CD4-positive, alpha-beta T cell treated with Interleukin-10 for 1 hour (primary cell): ENCODE data around the gene EHBP1L1.
A peak's percentile ranks its signal among the peaks of the same experiment; 100 is the strongest.

ENCODE experiments used
- DNase-seq: peaks from one replicate; pipeline ENCODE4 v3.0.0-alpha.2; 2020

Gene EHBP1L1

GRCh38 chr11:65617136-65617850, 41.4 kb downstream of the EHBP1L1 start:
- DNase-seq, result no peak

GRCh38 chr11:65617990-65618751, 42.3 kb downstream of the EHBP1L1 start:
- no peak for DNase-seq

DNA sequence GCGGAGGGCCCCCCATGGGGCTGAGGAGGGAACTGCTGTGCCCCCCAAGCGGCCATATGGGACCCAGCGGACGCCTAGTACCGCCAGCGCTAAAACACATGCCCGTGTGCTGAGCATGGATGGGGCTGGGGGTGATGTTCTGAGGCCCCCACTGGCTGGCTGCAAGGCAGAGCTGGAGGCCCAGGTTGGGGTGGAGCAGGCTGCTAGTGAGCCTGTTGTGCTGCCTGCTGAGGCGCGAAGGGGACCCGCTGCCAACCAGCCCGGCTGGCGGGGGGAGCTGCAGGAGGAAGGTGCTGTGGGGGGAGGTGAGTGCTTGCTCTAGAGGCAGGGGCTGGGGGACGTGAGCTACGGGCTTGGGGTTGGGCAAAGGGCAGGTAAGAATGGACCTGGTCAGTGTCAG, 42.9 kb downstream of the EHBP1L1 start:
- no peak for DNase-seq

DNA sequence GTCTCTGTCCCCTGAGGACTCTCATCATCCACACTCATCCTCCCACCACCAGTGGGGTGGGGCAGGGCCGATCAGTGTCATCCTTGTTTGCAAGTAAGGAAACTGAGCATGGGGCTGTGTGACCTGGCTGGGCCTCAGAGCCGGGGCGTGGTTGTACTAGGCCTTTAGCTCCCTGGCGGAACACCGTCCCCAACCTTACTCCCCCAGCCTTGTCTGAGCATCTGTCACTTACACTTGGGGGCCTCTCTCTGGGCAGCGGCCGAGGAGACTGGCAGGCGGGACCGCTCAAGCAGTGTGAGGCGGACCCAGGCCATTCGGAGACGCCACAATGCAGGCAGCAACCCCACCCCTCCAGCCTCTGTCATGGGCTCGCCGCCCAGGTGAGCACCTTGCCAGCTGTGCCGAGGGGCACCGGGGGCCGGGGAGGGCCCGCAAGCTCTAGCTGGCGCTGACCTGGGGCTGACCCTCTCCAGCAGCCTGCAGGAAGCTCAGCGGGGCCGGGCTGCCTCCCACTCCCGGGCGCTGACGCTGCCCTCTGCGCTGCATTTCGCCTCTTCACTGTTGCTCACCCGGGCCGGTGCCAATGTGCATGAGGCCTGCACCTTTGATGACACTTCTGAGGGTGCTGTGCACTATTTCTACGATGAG, 43.6 kb downstream of the EHBP1L1 start:
- no peak for DNase-seq

- DNase-seq, result no peak
Observed at GRCh38 chr11:65620666-65621065, 44.8 kb downstream of the EHBP1L1 start.

GRCh38 chr11:65621460-65621859, 45.6 kb downstream of the EHBP1L1 start:
- no peak for DNase-seq

GRCh38 chr11:65622011-65622410, 46.2 kb downstream of the EHBP1L1 start:
- no peak for DNase-seq

- no peak for DNase-seq
Observed at GRCh38 chr11:65623177-65623576, 47.3 kb downstream of the EHBP1L1 start.

- no peak for DNase-seq
Observed at GRCh38 chr11:65623852-65624616, 48.2 kb downstream of the EHBP1L1 start.

DNA sequence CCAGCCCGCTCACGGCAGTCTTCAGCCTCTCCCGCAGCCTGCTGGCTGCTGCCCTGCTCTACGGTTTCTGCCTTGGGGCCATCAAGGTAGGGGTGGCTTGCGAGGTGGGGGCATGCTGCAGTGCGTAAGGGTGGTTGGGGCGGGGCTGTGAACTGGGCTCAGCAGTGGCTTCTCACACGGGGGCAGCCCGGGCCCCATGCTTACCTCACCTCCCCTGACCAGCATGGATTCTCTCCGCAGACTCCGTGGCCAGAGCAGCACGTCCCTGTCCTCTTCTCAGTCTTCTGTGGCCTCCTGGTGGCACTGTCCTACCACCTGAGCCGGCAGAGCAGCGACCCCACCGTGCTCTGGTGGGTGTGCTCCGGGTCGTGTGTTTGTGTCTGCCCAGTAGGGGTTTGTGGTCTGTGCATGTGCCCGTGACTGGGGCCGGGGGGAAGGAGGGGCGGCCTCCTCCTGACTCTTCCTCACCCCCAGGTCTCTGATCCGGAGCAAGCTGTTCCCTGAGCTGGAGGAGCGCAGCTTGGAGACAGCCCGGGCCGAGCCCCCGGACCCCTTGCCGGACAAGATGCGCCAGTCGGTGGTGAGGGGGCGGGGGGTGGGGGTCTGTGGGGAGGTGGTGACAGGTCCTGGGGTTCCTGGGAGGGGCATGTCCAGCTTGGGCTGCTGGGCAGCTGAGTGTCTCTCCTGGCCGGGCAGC, 49.2 kb downstream of the EHBP1L1 start:
- no peak for DNase-seq

DNA sequence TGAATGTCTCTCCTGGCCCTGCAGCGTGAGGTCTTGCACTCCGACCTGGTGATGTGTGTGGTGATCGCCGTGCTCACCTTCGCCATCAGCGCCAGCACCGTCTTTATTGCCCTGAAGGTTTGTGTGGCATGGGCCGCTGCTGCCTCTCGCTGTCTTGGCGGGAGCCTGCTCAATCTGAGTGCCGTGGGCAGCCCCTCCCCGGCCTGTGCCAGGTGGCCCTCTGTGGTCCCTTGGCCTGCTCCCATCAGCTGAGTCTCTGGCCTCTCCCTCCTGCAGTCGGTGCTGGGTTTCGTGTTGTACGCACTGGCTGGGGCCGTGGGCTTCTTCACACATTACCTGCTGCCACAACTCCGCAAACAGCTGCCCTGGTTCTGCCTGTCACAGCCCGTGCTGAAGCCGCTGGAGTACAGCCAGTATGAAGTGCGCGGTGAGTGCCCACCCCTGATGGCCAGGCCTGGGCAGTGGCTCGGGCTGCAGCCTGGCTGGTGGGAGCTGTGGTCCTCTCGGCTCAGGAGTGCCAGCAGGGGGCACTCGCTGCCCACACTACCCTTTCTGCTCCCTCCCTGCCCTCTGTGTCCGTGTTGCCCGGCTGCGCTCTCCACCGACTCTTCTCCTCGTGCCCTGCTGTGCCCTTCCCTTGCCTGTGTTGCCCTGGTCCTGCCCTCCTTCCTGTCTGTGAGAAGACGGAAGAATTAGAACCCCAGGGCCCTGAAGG, 49.9 kb downstream of the EHBP1L1 start:
- DNase-seq, result peak; percentile 69

- no peak for DNase-seq
Observed at GRCh38 chr11:65627202-65627601, 51.3 kb downstream of the EHBP1L1 start.

- no peak for DNase-seq
Observed at GRCh38 chr11:65629579-65629978, 53.7 kb downstream of the EHBP1L1 start.

- DNase-seq, result no peak
Observed at GRCh38 chr11:65630215-65630614, 54.4 kb downstream of the EHBP1L1 start.

DNA sequence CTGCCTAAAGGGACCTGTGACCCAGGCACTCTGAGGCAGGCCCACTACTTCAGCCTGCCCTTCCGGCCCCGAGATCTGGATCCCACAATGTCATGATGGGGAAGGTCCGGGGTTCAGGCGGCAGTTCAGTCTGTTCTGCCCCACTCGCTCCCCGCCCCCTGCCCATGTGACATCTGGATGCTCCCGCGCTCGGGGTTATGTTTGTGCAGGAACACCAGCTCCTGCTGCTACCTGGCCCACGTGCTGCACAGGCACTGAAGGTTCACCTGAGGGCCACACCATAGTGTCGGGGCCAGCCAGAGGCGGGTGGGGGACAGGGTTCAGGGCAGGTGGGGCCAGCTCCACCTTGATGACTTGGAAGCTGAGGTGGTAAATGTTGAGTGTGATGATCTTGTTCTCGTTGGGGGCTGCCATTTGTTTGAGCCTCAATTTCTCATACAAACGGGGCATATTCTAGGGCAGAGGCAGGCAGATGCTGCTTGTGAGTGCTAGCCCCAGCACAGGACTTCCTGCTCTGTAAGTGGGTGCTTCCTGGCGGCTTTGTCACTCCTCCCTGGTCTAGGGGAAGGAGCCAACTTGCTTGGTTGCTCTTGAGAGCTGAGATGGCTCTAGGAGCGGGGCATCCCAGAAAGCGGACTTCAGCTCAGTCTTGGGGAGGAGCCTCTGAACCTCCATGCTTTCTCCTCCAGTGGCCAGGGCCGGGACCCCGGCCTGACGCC, 57.7 kb downstream of the EHBP1L1 start:
- no peak for DNase-seq

DNA sequence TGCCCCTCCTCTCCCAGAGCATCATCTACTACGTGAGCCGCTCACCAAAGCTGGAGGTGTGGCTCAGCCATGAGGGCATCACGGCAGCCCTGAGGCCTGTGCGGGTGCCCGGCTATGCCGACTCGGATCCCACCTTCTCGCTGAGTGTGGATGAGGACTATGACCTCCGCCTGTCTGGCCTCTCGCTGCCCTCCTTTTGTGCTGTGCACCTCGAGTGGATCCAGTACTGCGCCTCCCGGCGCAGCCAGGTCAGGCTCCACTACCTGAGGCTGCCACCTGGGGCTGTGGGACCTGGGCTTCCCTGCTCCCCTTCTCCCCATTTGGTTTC, 58.2 kb downstream of the EHBP1L1 start:
- no peak for DNase-seq

DNA sequence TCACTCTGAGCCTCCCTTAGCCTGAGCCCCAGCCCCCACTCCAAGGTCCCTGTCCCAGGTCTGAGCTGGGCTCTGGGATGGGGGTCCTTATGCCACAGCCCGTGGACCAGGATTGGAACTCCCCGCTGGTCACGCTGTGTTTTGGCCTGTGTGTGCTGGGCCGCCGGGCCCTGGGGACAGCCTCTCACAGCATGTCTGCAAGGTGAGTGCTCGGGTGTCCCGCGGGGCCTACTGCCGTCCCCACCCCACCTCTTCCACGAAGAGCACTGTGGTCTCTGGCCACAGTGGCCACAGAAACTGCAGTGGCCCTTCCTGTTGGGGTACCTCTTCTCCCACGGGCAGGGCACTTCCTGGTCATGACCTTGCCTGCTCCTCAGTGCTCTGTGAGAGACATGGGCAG, 58.6 kb downstream of the EHBP1L1 start:
- DNase-seq, result no peak

DNA sequence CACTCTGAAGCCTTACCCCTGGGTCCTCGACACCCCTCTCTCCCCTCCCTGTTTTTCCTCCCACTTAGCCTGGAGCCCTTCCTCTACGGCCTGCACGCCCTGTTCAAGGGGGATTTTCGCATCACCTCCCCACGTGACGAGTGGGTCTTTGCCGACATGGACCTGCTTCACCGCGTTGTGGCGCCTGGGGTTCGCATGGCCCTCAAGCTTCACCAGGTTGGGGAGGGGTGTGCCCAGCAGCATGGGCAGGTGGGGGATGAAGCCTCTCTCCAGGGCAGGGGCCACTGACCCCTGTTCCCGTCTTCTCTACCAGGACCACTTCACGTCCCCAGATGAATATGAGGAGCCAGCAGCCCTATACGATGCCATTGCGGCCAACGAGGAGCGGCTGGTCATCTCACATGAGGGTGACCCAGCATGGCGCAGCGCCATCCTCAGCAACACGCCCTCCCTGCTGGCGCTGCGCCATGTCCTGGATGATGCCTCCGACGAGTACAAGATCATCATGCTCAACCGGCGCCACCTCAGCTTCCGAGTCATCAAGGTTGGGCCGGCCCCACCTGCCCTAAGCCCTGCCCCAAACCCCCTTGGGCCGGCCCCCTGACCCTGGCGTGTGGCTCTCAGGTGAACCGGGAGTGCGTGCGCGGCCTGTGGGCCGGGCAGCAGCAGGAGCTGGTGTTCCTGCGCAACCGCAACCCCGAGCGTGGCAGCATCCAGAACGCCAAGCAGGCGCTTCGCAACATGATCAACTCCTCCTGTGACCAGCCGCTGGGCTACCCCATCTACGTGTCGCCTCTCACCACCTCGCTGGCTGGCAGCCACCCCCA, 59.3 kb downstream of the EHBP1L1 start:
- DNase-seq, result no peak

- DNase-seq, result no peak
Observed at GRCh38 chr11:65636108-65637031, 60.5 kb downstream of the EHBP1L1 start.
